Right lobe of liver (tissue), 6 donors: ENCODE measurements around the gene HLA-DPB1. TPM values are rescaled to one million over a fixed set of nuclear protein-coding genes. Genes with fewer than 3 reads are reported as not detected.
"Not testable (repeated sequence)": the region's sequence is repeated elsewhere in the genome, so short reads cannot be mapped to it uniquely, and the experiment has no call there.

Experiments
- ATAC-seq, 4 donors: fragments of 200-7000 bp; cut with Tn5 transposase; one replicate each; pipeline ENCODE4 v1.9.1; 2020; ENCODE audit warnings: mild to moderate bottlenecking in 4 of 4, moderate library complexity in 4 of 4
- DNase-seq, 3 donors: peaks; one replicate each; pipeline ENCODE4 v3.0.0-alpha.2; 2020
- H3K27ac ChIP-seq, 3 donors: fragments of 200-600 bp; one replicate each; pipeline ENCODE4 v1.8.0; 2022
- H3K27me3 ChIP-seq, 2 donors: fragments of 200-600 bp; one replicate each; pipeline ENCODE4 v1.8.0; 2022
- H3K36me3 ChIP-seq, 4 donors: fragments of 200-600 bp; sonication (generic) in 1 of 4; one replicate each; pipeline versions ENCODE4 v1.5.1 to v1.8.0; 2017 to 2022; ENCODE audit warnings: control low read depth in 1 of 4
- H3K4me1 ChIP-seq, 4 donors: fragments of 200-600 bp; sonication (generic) in 1 of 4; one replicate each; pipeline versions ENCODE4 v1.5.1 to v1.8.0; 2017 to 2022; ENCODE audit warnings: control low read depth in 1 of 4
- H3K4me3 ChIP-seq, 3 donors: fragments of 200-600 bp; one replicate each; pipeline ENCODE4 v1.8.0; 2022
- H3K9me3 ChIP-seq, 4 donors: fragments of 200-600 bp; sonication (generic) in 1 of 4; one replicate each; pipeline versions ENCODE4 v1.5.1 to v1.8.0; 2017 to 2022; ENCODE audit warnings: control low read depth in 1 of 4
- POLR2A ChIP-seq: fragments of 450-650 bp; IDR thresholded peaks from one replicate; pipeline ENCODE4 v1.6.1; 2017; ENCODE audit warnings: antibody characterized with exemption, mild to moderate bottlenecking
- WGBS: methylation state at CpG from one replicate; pipeline ENCODE4 v1.1.6; 2018; ENCODE audit warnings: low coverage, low lambda C conversion rate; ENCODE audit not compliant: insufficient coverage; ENCODE audit errors: missing lambda C conversion rate; 5-methylcytosine and 5-hydroxymethylcytosine counted together
- intact Hi-C, 2 donors: fragments of 100-400 bp; cut with DNase I; formaldehyde crosslinking; loops; one replicate each; pipeline versions ENCODE4 v1.11.2 to v1.14.1; 2022
- total RNA-seq, 6 experiments: library from RNA; depleted of rRNA in 2 of 6; stranded (reverse); fragments of >200 nt in 2 of 6; fragmentation: NEBNext Ultra II Directional in 3 of 6; extraction: Animal tissue kit (Norgen Biotek cat#: 25700) in 3 of 6; gene quantifications; one replicate each; pipeline versions ENCODE4 v1.1.0 to v1.2.4, GENCODE V29; 2016 to 2023
- TF ChIP-seq, protein P1 (sequence below), 4 donors: fragments of 200-600 bp in 3 of 4; fragments of 450-650 bp in 1 of 4; IDR thresholded peaks; one replicate each; pipeline versions ENCODE4 v1.5.1 to v1.8.0; 2016 to 2022; ENCODE audit warnings: antibody characterized with exemption in 4 of 4, mild to moderate bottlenecking in 2 of 4
- donor health status: DM: no; HTN: yes; CAD: no.
- donor health status: DM: no; HTN: no; CAD: no.
- donor health status: DM: no; HTN: no; CAD: no.
- donor health status: DM: no; HTN: yes; CAD: no.
- donor health status: DM: no; HTN: yes; CAD: no.

Gene HLA-DPB1
- total RNA-seq, 6 experiments from 2014 or later: 8.6 to 66.7 (median 23.0) TPM

- intact Hi-C loops: no loop called here
- Histone ChIP-seq H3K27ac (no peak overlapping the region), H3K4me3 (no peak overlapping the region), H3K9me3 (no peaks in the 10 kb centered on the region), H3K36me3 (no peaks in the 10 kb centered on the region), H3K4me1 (no peaks in the 10 kb centered on the region), H3K27me3 (no peaks in the 10 kb centered on the region)
- ATAC-seq (no peak), DNase-seq (no peak)
- TF ChIP-seq, protein P1, sequence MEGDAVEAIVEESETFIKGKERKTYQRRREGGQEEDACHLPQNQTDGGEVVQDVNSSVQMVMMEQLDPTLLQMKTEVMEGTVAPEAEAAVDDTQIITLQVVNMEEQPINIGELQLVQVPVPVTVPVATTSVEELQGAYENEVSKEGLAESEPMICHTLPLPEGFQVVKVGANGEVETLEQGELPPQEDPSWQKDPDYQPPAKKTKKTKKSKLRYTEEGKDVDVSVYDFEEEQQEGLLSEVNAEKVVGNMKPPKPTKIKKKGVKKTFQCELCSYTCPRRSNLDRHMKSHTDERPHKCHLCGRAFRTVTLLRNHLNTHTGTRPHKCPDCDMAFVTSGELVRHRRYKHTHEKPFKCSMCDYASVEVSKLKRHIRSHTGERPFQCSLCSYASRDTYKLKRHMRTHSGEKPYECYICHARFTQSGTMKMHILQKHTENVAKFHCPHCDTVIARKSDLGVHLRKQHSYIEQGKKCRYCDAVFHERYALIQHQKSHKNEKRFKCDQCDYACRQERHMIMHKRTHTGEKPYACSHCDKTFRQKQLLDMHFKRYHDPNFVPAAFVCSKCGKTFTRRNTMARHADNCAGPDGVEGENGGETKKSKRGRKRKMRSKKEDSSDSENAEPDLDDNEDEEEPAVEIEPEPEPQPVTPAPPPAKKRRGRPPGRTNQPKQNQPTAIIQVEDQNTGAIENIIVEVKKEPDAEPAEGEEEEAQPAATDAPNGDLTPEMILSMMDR (IDR thresholded peaks at IDR 0.05): no peak
- TF ChIP-seq POLR2A: no peak
- no CpG with 5 or more reads among the region's 1 CpG for WGBS
These were observed 19.9 kb downstream of the HLA-DPB1 start for GRCh38 chr6:33095681-33096080.

GRCh38 chr6:33101121-33101737 is 25.4 kb downstream of the HLA-DPB1 start:
- DNase-seq, H3K27ac ChIP-seq, ATAC-seq, H3K27me3 ChIP-seq, H3K9me3 ChIP-seq, H3K36me3 ChIP-seq, H3K4me1 ChIP-seq, H3K4me3 ChIP-seq, intact Hi-C loops: not testable (repeated sequence)
- WGBS: 67% methylated on average over 5 of the region's 5 CpGs

DNA sequence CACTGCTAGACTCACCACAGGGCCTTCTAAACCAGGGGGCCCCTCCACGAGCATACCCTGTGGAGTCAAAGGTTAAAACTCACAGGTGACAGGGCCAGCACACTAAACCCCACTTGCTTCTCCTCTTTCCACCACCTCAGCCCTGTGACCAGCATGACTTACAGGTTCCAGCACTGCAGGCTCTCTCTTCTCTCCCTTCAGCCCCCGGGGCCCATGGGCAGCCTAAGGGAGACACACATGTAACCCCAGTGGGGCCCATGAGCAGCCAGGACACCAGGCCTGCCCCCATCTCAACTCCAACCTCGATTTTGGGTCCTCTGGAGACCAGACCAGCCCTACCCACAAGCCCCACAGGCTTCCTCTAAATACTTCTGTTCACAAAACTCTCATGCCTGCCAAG is 28.0 kb downstream of the HLA-DPB1 start:
- intact Hi-C loops: no loop called here
- H3K4me1 ChIP-seq: no peaks in the 10 kb centered on the region
- no peaks in the 10 kb centered on the region for H3K27me3 ChIP-seq
- WGBS: 0% methylated on average over 1 of the region's 3 CpGs
- H3K4me3 ChIP-seq: no peak overlapping the region
- H3K36me3 ChIP-seq: no peaks in the 10 kb centered on the region
- TF ChIP-seq, protein P1 (IDR thresholded peaks at IDR 0.05): no peak
- TF ChIP-seq POLR2A: no peak
- H3K27ac ChIP-seq: no peak overlapping the region
- no peaks in the 10 kb centered on the region for H3K9me3 ChIP-seq
- ATAC-seq: no peak
- DNase-seq: no peak

GRCh38 chr6:33104887-33105286 is 29.1 kb downstream of the HLA-DPB1 start:
- DNase-seq (no peak), ATAC-seq (no peak)
- Histone ChIP-seq H3K4me1 (no peaks in the 10 kb centered on the region), H3K27ac (no peak overlapping the region), H3K27me3 (no peaks in the 10 kb centered on the region), H3K4me3 (no peak overlapping the region), H3K9me3 (no peaks in the 10 kb centered on the region), H3K36me3 (no peaks in the 10 kb centered on the region)
- intact Hi-C loops: no loop called here
- TF ChIP-seq, protein P1 (IDR thresholded peaks at IDR 0.05): no peak
- no peak for TF ChIP-seq POLR2A
- WGBS: 70% methylated on average over 1 of the region's 1 CpG

DNA sequence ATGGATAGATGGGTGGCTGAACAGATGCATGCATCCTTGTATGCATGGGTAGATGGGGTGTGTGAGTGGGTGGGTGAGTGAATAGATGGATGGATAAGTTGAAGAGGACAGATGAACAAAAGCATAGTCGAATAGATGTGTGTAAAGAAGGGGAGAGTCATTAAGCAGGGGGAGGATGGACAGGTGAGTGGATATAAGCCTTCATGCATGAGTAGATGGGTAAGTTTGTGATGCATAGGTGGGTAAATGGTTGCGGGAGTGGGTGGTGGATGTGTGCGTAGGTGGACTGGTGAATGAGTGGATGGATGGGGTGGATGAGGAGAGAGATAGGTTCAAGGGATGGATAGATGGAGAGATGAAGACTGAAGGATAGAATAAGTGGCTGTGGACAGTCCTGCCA is 29.6 kb downstream of the HLA-DPB1 start:
- intact Hi-C loops: no loop called here
- TF ChIP-seq POLR2A: no peak
- TF ChIP-seq, protein P1 (IDR thresholded peaks at IDR 0.05): no peak
- ATAC-seq: no peak

More for the DNA sequence above, 29.6 kb downstream of the HLA-DPB1 start:
- 64% methylated on average over 3 of the region's 3 CpGs for WGBS
- no peak for DNase-seq
- Histone ChIP-seq H3K4me1 (no peaks in the 10 kb centered on the region), H3K27ac (no peak overlapping the region), H3K9me3 (no peaks in the 10 kb centered on the region), H3K36me3 (no peaks in the 10 kb centered on the region), H3K4me3 (no peak overlapping the region), H3K27me3 (no peaks in the 10 kb centered on the region)
